GM21515 (cell line): Measurements from ENCODE around the gene ATP7B.
"Not testable (repeated sequence)": the region's sequence is repeated elsewhere in the genome, so short reads cannot be mapped to it uniquely, and the experiment has no call there.

Experiments used
- ATAC-seq: cut with Tn5 transposase; IDR thresholded peaks from one replicate; pipeline ENCODE4 v1.9.1; 2021; ENCODE audit not compliant: unreplicated experiment

The ATP7B gene

GRCh38 chr13:52006523-52007245 is 4.6 kb downstream of the ATP7B start:
- no peak for ATAC-seq

DNA sequence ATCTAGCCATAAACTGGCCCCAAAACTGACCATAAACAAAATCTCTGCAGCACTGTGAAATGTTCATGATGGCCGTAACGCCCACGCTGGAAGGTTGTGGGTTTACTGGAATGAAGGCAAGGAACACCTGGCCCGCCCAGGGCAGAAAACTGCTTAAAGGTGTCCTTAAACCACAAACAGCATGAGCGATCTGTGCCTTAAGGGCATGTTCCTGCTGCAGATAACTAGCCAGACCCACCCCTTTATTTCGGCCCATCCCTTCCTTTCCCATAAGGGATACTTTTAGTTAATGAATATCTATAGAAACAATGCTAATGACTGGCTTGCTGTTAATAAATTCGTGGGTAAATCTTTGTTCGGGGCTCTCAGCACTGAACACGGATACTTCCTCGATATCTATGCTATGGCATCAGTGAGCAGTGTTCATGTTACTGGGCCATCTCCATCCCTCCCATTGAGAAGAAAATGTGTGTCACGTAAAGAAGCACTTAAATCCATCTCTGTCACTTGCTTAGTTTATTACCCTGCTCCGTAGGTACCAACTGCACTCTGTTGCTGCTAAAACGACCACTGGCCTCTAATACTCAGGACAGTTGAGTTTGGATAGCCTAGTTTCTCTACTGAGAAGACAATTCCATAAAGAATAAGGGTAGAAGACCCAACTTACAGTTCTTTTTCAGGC is 5.3 kb downstream of the ATP7B start:
- ATAC-seq, result no peak

GRCh38 chr13:52004511-52005170 is 6.6 kb downstream of the ATP7B start:
- no peak for ATAC-seq

GRCh38 chr13:52003541-52003940 is 7.7 kb downstream of the ATP7B start:
- no peak for ATAC-seq

DNA sequence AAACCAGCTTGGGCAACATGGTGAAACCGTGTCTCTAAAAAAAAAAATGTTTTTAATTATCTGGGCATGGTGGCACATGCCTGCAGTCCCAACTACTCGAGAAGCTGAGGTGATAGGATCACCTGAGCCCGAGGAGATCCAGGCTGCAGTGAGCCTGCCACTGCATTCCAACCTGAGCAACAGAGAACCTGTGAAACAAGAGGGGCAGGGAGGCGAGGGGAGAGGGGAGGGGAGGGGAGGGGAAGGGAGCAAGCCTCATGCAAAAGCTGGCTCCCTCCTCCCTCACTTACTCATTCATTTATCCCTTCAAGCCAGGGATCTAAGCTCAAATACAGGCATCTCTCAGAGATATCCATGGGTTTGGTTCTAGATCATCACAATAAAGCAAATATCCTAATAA is 8.9 kb downstream of the ATP7B start:
- ATAC-seq, result no peak

GRCh38 chr13:52001120-52001731 is 10.0 kb downstream of the ATP7B start:
- ATAC-seq, result peak; percentile 82

DNA sequence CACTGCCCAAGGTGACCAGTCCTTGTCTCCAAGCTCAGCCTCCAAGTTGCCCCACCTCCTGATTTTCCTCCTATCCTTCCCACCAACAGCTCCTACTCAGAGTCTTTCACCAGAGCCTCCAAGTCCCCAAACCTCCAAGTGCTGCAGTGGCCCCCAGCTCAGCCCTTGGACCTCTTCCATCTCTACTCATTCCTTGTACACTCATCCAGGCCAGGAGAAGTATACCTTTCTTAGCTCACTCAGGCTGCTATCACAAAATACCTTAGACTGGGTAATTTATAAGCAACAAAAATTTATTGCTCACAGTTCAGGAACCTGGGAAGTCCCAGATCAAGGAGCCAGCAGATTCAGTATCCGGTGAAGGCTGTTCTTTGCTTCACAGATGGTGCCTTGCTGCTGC is 11.3 kb downstream of the ATP7B start:
- no peak for ATAC-seq

GRCh38 chr13:51999510-51999911 is 11.7 kb downstream of the ATP7B start:
- ATAC-seq, result no peak

DNA sequence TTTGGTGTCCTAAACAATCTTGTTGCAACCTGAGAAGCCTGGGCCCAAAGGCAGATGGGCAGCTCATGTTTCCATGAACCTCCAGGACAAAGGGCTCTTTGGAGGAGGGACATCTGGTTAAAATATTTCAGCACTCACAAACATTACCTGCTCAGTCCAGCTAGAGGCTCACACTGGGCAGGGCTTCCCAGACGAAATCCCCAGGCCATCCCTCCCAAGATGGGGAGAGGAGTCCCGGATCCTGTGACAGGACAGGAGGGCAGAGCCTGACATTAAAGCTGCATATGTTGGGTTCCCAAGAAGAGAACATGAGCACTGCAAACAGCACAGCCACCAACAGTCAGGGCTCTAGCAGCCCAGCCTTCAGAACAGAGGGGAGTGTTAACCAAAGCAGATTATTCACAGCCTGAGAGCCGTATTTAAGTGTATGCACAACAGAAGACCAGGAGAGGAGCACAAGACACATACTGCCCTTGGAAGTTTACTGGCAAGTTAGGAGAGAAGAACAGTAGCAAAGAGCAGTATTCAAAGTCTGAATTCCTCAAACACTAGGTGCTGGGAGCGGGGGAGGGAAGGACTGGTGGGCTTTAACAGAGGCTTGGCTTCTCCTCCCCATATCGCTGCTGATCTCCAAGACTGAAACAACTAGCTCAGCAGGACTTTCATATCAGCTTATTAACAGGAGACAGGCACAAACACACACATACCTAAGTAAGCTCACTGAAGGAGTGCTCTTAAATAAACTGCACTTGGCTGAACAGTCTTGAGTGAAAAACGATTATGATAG is 12.3 kb downstream of the ATP7B start:
- ATAC-seq, result no peak

- no peak for ATAC-seq
Observed at GRCh38 chr13:51997641-51998330, 13.5 kb downstream of the ATP7B start.

DNA sequence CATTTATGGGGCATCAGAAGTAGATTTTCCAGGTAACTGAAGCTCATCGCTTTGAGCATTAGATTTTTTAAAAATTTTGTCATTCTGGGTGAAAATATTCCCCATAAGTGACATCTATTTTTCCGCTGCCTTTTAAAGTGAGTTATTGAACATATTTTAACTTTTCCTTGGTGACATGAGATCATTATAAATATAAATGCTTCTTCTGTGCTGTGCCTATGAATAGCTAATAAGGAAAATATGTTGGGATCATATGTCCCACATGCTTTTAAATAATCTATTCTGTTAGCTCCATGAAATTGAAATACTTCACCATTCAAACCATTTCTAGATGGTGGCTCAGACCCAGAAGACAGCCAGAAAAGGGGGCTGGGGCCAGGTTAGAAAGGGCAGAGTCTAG is 14.1 kb downstream of the ATP7B start:
- ATAC-seq, result no peak

- ATAC-seq, result no peak
Observed at GRCh38 chr13:51996641-51997040, 14.6 kb downstream of the ATP7B start.

GRCh38 chr13:51995677-51996551 is 15.3 kb downstream of the ATP7B start:
- no peak for ATAC-seq

- no peak for ATAC-seq
Observed at GRCh38 chr13:51993713-51994112, 17.5 kb downstream of the ATP7B start.

DNA sequence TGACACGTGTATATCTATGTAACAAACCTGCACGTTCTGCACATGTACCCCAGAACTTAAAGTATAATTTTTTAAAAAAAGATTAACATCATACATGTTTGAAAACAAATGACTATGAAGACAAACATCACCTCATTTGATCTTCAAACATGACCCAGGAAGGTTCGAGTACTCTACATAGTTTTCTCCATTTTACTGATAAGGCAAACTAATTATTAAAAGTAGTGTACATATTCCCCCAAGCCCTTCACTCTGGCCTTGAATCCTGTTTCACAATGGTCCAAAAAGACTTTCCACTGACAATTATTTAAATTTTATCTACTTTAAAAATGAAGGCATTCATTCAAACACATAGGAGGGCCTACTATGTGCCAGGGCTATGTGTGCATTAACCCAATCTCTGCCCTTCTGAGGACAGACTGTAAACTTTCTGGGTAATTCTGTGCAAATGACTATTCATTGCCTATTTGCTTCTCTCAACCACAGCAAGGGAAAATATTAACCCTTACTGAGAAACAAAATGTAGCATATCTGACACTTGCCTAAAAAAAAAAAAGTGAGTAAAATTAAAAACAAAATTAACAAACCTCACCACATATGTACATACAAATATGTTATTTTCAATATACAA is 22.1 kb downstream of the ATP7B start:
- no peak for ATAC-seq

DNA sequence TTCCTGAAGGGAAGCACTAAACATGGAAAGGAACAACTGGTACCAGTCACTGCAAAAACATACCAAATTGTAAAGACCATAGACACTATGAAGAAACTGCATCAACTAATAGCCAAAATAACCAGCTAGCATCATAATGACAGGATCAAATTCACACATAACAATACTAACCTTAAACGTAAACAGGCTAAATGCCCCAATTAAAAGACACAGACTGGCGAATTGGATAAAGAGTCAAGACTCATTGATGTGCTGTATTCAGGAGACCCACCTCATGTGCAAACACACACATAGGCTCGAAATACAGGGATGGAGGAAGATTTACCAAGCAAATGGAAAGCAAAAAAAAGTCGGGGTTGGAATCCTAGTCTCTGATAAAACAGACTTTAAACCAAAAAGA is 26.3 kb downstream of the ATP7B start:
- not testable (repeated sequence) for ATAC-seq

DNA sequence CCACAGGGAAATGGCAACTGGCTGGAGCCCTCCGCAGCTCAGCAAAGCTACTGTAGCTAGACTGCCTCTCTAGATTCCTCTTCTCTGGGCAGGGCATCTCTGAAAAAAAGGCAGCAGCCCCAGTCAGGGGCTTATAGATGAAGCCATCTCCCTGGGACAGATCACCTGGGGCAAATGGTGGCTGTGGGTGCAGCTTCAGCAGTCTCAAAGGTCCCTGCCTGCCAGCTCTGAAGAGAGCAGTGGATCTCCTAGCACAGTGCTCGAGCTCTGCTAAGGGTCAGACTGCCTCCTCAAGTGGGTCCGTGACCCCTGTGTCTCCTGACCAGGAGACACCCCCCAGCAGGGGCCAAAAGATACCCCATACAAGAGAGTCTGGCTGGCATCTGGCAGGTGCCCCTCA is 28.0 kb downstream of the ATP7B start:
- ATAC-seq, result not testable (repeated sequence)

- no peak for ATAC-seq
Observed at GRCh38 chr13:51981355-51981754, 29.9 kb downstream of the ATP7B start.

GRCh38 chr13:51980908-51981307 is 30.3 kb downstream of the ATP7B start:
- ATAC-seq, result no peak
